T-helper 2 cell treated with Interferon-gamma antibody and Interleukin-4, amounts not matched to agents 5 μg/mL and 100 μg/mL, for 36 hours (primary cell): ENCODE measurements around the gene CLBA1.
"Not testable (repeated sequence)": the region's sequence is repeated elsewhere in the genome, so short reads cannot be mapped to it uniquely, and the experiment has no call there.

ENCODE experiments used
- DNase-seq: peaks from one replicate; pipeline ENCODE4 v3.0.0; 2021; ENCODE audit warnings: low spot score
- H3K27ac Mint-ChIP-seq: one replicate; pipeline ENCODE4 v1.8.0; 2021; ENCODE audit warnings: mild to moderate bottlenecking, mixed read lengths
- H3K27me3 Mint-ChIP-seq: one replicate; pipeline ENCODE4 v1.8.0; 2021; ENCODE audit warnings: low read depth, mixed read lengths
- H3K36me3 Mint-ChIP-seq: one replicate; pipeline ENCODE4 v1.8.0; 2021; ENCODE audit warnings: low read depth, mixed read lengths
- H3K4me1 Mint-ChIP-seq: one replicate; pipeline ENCODE4 v1.8.0; 2021; ENCODE audit warnings: low read depth, mixed read lengths
- H3K4me3 Mint-ChIP-seq: one replicate; pipeline ENCODE4 v1.8.0; 2022; ENCODE audit warnings: mild to moderate bottlenecking, moderate library complexity, mixed read lengths
- H3K9me3 Mint-ChIP-seq: one replicate; pipeline ENCODE4 v1.8.0; 2021; ENCODE audit warnings: mixed read lengths

The CLBA1 gene

GRCh38 chr14:104944016-104944308, 41.6 kb upstream of the CLBA1 start:
- H3K9me3 Mint-ChIP-seq, H3K4me3 Mint-ChIP-seq: not testable (repeated sequence)

GRCh38 chr14:104944436-104945205, 41.0 kb upstream of the CLBA1 start:
- H3K4me1 Mint-ChIP-seq, H3K9me3 Mint-ChIP-seq, H3K27me3 Mint-ChIP-seq, H3K27ac Mint-ChIP-seq, DNase-seq, H3K36me3 Mint-ChIP-seq, H3K4me3 Mint-ChIP-seq: not testable (repeated sequence)

More at GRCh38 chr14:104944016-104944308, 41.6 kb upstream of the CLBA1 start:
- not testable (repeated sequence) for H3K27me3 Mint-ChIP-seq, DNase-seq, H3K4me1 Mint-ChIP-seq, H3K27ac Mint-ChIP-seq, H3K36me3 Mint-ChIP-seq

GRCh38 chr14:104945266-104945665, 40.3 kb upstream of the CLBA1 start:
- H3K27ac Mint-ChIP-seq, H3K36me3 Mint-ChIP-seq, H3K9me3 Mint-ChIP-seq, DNase-seq, H3K27me3 Mint-ChIP-seq, H3K4me1 Mint-ChIP-seq, H3K4me3 Mint-ChIP-seq: not testable (repeated sequence)

DNA sequence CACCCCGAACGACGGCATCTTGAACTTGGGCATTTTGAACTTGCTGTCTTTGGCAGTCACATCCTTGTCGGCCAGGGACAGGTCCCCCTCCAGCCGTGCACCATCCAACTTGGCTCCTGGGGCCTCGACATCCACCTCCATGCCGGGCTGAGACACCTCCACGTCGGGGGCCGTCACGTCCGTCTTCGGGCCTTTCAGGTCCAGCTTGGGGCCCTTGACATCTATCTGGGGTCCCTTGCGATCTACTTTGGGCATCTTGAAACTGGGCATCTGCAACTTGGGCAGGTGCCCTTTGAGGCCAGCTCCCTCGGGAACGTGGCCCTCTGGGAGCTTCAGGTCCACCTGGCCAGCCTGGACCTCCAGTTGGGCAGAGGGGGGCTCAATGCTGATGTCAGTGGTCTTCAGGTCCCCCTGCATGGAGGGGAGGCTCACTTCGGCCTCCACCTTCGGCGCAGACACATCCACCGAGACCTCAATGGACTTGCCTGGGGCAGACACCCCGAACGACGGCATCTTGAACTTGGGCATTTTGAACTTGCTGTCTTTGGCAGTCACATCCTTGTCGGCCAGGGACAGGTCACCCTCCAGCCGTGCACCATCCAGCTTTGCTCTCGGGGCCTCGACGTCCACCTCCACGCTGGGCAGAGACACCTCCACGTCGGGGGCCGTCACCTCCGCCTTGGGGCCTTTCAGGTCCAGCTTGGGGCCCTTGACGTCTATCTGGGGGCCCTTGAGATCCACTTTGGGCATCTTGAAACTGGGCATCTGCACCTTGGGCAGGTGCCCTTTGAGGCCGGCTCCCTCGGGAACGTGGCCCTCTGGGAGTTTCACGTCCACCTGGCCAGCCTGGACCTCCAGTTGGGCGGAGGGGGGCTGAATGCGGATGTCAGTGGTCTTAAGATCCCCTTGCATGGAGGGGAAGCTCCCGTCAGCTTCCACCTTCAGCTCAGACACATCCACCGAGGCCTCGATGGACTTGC, 39.3 kb upstream of the CLBA1 start:
- H3K4me1 Mint-ChIP-seq, DNase-seq, H3K27me3 Mint-ChIP-seq, H3K27ac Mint-ChIP-seq, H3K4me3 Mint-ChIP-seq, H3K36me3 Mint-ChIP-seq, H3K9me3 Mint-ChIP-seq: not testable (repeated sequence)

DNA sequence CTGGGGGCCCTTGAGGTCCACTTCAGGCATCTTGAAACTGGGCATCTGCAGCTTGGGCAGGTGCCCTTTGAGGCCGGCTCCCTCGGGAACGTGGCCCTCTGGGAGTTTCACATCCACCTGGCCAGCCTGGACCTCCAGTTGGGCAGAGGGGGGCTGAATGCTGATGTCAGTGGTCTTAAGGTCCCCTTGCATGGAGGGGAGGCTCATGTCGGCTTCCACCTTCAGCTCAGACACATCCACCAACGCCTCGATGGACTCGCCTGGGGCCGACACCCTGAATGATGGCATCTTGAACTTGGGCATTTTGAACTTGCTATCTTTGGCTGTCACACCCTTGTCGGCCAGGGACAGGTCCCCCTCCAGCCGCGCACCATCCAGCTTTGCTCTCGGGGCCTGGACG, 38.4 kb upstream of the CLBA1 start:
- not testable (repeated sequence) for DNase-seq, H3K4me3 Mint-ChIP-seq, H3K4me1 Mint-ChIP-seq, H3K9me3 Mint-ChIP-seq, H3K27ac Mint-ChIP-seq, H3K36me3 Mint-ChIP-seq, H3K27me3 Mint-ChIP-seq

DNA sequence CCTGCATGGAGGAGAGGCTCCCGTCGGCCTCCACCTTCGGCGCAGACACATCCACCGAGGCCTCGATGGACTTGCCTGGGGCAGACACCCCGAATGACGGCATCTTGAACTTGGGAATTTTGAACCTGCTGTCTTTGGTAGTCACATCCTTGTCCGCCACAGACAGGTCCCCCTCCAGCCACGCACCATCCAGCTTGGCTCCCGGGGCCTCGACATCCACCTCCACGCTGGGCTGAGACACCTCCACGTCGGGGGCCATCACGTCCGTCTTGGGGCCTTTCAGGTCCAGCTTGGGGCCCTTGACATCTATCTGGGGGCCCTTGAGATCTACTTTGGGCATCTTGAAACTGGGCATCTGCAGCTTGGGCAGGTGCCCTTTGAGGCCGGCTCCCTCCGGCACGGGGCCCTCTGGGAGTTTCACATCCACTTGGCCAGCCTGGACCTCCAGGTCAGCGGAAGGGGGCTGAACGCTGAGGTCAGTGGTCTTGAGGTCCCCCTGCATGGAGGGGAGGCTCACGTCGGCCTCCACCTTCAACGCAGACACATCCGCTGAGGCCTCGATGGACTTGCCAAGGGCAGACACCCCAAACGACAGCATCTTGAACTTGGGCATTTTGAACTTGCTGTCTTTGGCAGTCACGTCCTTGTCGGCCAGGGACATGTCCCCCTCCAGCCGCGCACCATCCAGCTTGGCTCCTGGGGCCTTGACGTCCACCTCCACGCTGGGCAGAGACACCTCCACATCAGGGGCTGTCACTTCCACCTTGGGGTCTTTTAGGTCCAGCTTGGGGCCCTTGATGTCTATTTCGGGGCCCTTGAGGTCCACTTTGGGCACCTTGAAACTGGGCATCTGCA, 37.5 kb upstream of the CLBA1 start:
- not testable (repeated sequence) for H3K4me1 Mint-ChIP-seq, H3K27me3 Mint-ChIP-seq, H3K4me3 Mint-ChIP-seq, H3K36me3 Mint-ChIP-seq, H3K27ac Mint-ChIP-seq, H3K9me3 Mint-ChIP-seq, DNase-seq

- no peaks in the 10 kb centered on the region for H3K36me3 Mint-ChIP-seq
- H3K4me3 Mint-ChIP-seq: no peak overlapping the region
- no peaks in the 10 kb centered on the region for H3K27me3 Mint-ChIP-seq
- DNase-seq: no peak
- H3K9me3 Mint-ChIP-seq: no peaks in the 10 kb centered on the region
- H3K27ac Mint-ChIP-seq: no peak overlapping the region
- H3K4me1 Mint-ChIP-seq: no peaks in the 10 kb centered on the region
These were observed 36.9 kb upstream of the CLBA1 start for GRCh38 chr14:104948736-104949031.

DNA sequence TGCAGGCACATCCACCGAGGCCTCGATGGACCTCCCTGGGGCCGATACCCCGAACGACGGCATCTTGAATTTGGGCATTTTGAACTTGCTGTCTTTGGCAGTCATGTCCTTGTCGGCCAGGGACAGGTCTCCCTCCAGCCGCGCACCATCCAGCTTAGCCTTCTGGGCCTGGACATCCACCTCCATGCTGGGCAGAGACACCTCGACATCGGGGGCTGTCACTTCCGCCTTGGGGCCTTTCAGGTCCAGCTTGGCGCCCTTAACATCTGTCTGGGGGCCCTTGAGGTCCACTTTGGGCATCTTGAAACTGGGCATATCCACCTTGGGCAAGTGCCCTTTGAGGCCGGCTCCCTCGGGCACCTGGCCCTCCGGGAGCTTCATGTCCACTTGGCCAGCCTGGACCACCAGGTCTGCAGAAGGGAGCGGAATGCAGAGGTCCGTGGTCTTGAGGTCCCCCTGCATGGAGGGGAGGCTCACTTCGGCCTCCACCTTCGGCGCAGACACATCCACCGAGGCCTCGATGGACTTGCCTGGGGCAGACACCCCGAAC, 36.1 kb upstream of the CLBA1 start:
- H3K27ac Mint-ChIP-seq, H3K36me3 Mint-ChIP-seq, H3K27me3 Mint-ChIP-seq, DNase-seq, H3K4me1 Mint-ChIP-seq, H3K9me3 Mint-ChIP-seq, H3K4me3 Mint-ChIP-seq: not testable (repeated sequence)

GRCh38 chr14:104950021-104950420, 35.6 kb upstream of the CLBA1 start:
- no peak overlapping the region for H3K4me3 Mint-ChIP-seq
- no peaks in the 10 kb centered on the region for H3K4me1 Mint-ChIP-seq
- H3K36me3 Mint-ChIP-seq: no peaks in the 10 kb centered on the region

DNA sequence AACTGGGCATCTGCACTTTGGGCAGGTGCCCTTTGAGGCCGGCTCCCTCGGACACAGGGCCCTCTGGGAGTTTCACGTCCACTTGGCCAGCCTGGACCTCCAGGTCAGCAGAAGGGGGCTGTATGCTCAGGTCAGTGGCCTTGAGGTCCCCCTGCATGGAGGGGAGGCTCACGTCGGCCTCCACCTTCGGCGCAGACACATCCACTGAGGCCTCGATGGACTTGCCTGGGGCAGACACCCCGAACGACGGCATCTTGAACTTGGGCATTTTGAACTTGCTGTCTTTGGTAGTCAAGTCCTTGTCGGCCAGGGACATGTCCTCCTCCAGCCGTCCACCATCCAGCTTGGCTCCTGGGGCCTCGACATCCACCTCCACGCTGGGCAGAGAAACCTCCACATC, 34.9 kb upstream of the CLBA1 start:
- H3K4me1 Mint-ChIP-seq, H3K27me3 Mint-ChIP-seq, H3K9me3 Mint-ChIP-seq, H3K4me3 Mint-ChIP-seq, H3K27ac Mint-ChIP-seq, DNase-seq, H3K36me3 Mint-ChIP-seq: not testable (repeated sequence)

More at GRCh38 chr14:104950021-104950420, 35.6 kb upstream of the CLBA1 start:
- no peaks in the 10 kb centered on the region for H3K27me3 Mint-ChIP-seq
- H3K27ac Mint-ChIP-seq: no peak overlapping the region
- no peak for DNase-seq
- H3K9me3 Mint-ChIP-seq: no peaks in the 10 kb centered on the region

DNA sequence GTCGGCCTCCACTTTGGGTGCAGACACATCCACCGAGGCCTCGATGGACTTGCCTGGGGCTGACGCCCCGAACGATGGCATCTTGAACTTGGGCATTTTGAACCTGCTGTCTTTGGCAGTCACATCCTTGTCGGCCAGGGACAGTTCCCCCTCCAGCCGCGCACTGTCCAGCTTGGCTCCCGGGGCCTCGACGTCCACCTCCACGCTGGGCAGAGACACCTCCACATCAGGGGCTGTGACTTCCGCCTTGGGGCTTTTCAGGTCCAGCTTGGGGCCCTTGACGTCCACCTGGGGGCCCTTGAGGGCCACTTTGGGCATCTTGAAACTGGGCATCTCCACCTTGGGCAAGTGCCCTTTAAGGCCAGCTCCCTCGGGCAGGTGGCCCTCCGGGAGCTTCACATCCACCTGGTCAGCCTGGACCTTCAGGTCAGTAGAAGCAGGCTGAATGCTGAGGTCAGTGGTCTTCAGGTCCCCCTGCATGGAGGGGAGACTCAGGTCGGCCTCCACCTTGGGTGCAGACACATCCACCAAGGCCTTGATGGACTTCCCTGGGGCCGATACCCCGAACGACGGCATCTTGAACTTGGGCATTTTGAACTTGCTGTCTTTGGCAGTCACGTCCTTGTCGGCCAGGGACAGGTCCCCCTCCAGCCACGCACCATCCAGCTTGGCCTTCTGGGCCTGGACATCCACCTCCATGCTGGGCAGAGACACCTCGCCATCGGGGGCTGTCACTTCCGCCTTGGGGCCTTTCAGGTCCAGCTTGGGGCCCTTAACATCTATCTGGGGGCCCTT, 33.5 kb upstream of the CLBA1 start:
- not testable (repeated sequence) for H3K27me3 Mint-ChIP-seq, H3K9me3 Mint-ChIP-seq, H3K4me3 Mint-ChIP-seq, H3K36me3 Mint-ChIP-seq, DNase-seq, H3K27ac Mint-ChIP-seq, H3K4me1 Mint-ChIP-seq

DNA sequence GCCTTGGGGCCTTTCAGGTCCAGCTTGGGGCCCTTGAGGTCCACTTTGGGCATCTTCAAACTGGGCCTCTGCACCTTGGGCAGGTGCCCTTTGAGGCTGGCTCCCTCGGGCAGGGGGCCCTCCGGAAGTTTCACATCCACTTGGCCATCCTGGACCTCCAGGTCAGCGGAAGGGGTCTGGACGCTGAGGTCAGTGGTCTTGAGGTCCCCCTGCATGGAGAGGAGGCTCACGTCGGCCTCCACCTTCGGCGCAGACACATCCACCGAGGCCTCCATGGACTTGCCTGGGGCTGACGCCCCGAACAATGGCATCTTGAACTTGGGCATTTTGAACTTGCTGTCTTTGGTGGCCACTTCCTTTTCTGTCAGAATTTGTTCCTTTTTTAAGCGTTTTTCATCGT, 32.5 kb upstream of the CLBA1 start:
- no peak overlapping the region for H3K27ac Mint-ChIP-seq
- no peak overlapping the region for H3K4me3 Mint-ChIP-seq

GRCh38 chr14:104953896-104954656, 31.5 kb upstream of the CLBA1 start:
- H3K27me3 Mint-ChIP-seq: peaks cover 6% of the 10 kb centered on the region
- no peaks in the 10 kb centered on the region for H3K4me1 Mint-ChIP-seq
- no peak overlapping the region for H3K27ac Mint-ChIP-seq
- H3K9me3 Mint-ChIP-seq: no peaks in the 10 kb centered on the region
- DNase-seq: no peak
- no peak overlapping the region for H3K4me3 Mint-ChIP-seq
- no peaks in the 10 kb centered on the region for H3K36me3 Mint-ChIP-seq

More for the DNA sequence above, 32.5 kb upstream of the CLBA1 start:
- H3K9me3 Mint-ChIP-seq: no peaks in the 10 kb centered on the region
- H3K27me3 Mint-ChIP-seq: peaks cover 2% of the 10 kb centered on the region
- no peaks in the 10 kb centered on the region for H3K36me3 Mint-ChIP-seq
- no peak for DNase-seq
- H3K4me1 Mint-ChIP-seq: no peaks in the 10 kb centered on the region
